ENCODE measurements around the gene ROBO4. TPM values are rescaled to one million over a fixed set of nuclear protein-coding genes. Genes with fewer than 3 reads are reported as not detected.

ROBO4 gene
- total RNA-seq, 1 donor from 2014 or later, result not detected

- DNase-seq (no peak), ATAC-seq (ENCODE audit: low read depth) (no peak)
- Mint-ChIP-seq H3K27me3 (peaks cover 84% of the 10 kb centered on the region), H3K9me3 (no peaks in the 10 kb centered on the region), H3K27ac (no peak overlapping the region), H3K4me3 (no peak overlapping the region), H3K36me3 (ENCODE audit: low read depth) (no peaks in the 10 kb centered on the region), H3K4me1 (no peaks in the 10 kb centered on the region)
- TF ChIP-seq, protein P1, sequence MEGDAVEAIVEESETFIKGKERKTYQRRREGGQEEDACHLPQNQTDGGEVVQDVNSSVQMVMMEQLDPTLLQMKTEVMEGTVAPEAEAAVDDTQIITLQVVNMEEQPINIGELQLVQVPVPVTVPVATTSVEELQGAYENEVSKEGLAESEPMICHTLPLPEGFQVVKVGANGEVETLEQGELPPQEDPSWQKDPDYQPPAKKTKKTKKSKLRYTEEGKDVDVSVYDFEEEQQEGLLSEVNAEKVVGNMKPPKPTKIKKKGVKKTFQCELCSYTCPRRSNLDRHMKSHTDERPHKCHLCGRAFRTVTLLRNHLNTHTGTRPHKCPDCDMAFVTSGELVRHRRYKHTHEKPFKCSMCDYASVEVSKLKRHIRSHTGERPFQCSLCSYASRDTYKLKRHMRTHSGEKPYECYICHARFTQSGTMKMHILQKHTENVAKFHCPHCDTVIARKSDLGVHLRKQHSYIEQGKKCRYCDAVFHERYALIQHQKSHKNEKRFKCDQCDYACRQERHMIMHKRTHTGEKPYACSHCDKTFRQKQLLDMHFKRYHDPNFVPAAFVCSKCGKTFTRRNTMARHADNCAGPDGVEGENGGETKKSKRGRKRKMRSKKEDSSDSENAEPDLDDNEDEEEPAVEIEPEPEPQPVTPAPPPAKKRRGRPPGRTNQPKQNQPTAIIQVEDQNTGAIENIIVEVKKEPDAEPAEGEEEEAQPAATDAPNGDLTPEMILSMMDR (IDR thresholded peaks at IDR 0.05), result no peak
- intact Hi-C loops (cut with micrococcal nuclease), result no loop called here
- ChIA-PET CTCF (no interaction called here), POLR2A (interaction anchor here (0.7 kb wide), 1 partner anchor 477 kb away, joined by 3 read pairs; no protein-coding TSS in a partner anchor)
Measured at GRCh38 chr11:124846070-124846673, 51.5 kb downstream of the ROBO4 start.

- peaks cover 5% of the 10 kb centered on the region for H3K4me1 Mint-ChIP-seq
- TF ChIP-seq, protein P1 (IDR thresholded peaks at IDR 0.05), result no peak
- no peak overlapping the region for H3K27ac Mint-ChIP-seq
- CTCF ChIA-PET, result interaction anchor here (1.1 kb wide), 1 partner anchor 51 kb away, joined by 3 read pairs; no protein-coding TSS in a partner anchor
- peaks cover 84% of the 10 kb centered on the region for H3K27me3 Mint-ChIP-seq
- intact Hi-C loops (cut with micrococcal nuclease), result no loop called here
- H3K36me3 Mint-ChIP-seq (ENCODE audit: low read depth), result no peaks in the 10 kb centered on the region
- DNase-seq (no peak), ATAC-seq (ENCODE audit: low read depth) (no peak)
- no peak overlapping the region for H3K4me3 Mint-ChIP-seq
- no peaks in the 10 kb centered on the region for H3K9me3 Mint-ChIP-seq
- POLR2A ChIA-PET, result no interaction called here
Measured at GRCh38 chr11:124844664-124845079, 53.0 kb downstream of the ROBO4 start.

DNA sequence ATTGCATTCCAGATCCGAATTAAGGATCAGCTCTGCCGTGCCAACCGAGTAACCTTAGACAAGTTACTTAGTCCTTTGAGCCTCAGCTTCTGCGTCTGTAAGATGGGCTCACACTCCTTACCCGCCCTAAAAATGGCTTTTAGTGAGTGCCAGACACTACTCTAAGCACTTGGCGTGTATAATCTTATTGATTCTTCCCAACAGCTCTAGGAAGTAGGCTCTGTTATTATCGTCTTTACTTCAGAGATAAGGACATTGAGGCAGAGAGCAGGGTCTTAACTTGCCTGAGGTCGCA lies 54.1 kb downstream of the ROBO4 start:
- ChIA-PET CTCF (no interaction called here), POLR2A (no interaction called here)
- Mint-ChIP-seq H3K27ac (no peak overlapping the region), H3K9me3 (no peaks in the 10 kb centered on the region), H3K4me3 (no peak overlapping the region), H3K27me3 (peaks cover 80% of the 10 kb centered on the region), H3K4me1 (peaks cover 8% of the 10 kb centered on the region), H3K36me3 (ENCODE audit: low read depth) (no peaks in the 10 kb centered on the region)
- intact Hi-C loops (cut with micrococcal nuclease), result no loop called here
- no peak for ATAC-seq (ENCODE audit: low read depth)
- DNase-seq, result no peak
- TF ChIP-seq, protein P1 (IDR thresholded peaks at IDR 0.05), result no peak

- peaks cover 8% of the 10 kb centered on the region for H3K4me1 Mint-ChIP-seq
- intact Hi-C loops (cut with micrococcal nuclease), result no loop called here
- no peak for ATAC-seq (ENCODE audit: low read depth)
- H3K36me3 Mint-ChIP-seq (ENCODE audit: low read depth), result no peaks in the 10 kb centered on the region
- TF ChIP-seq, protein P1 (IDR thresholded peaks at IDR 0.05), result no peak
- no peaks in the 10 kb centered on the region for H3K9me3 Mint-ChIP-seq
- no peak overlapping the region for H3K27ac Mint-ChIP-seq
- CTCF ChIA-PET, result interaction anchor here (1.1 to 1.2 kb wide), 3 partner anchors 24 to 172 kb away, joined by 3 to 4 read pairs (median 3); no protein-coding TSS in a partner anchor
- POLR2A ChIA-PET, result no interaction called here
- no peak for DNase-seq
- H3K27me3 Mint-ChIP-seq, result peaks cover 78% of the 10 kb centered on the region
- no peak overlapping the region for H3K4me3 Mint-ChIP-seq
Measured at GRCh38 chr11:124842305-124842704, 55.4 kb downstream of the ROBO4 start.

- TF ChIP-seq, protein P1 (IDR thresholded peaks at IDR 0.05), result no peak
- no peak overlapping the region for H3K27ac Mint-ChIP-seq
- H3K27me3 Mint-ChIP-seq, result peaks cover 76% of the 10 kb centered on the region
- H3K4me1 Mint-ChIP-seq, result peaks cover 12% of the 10 kb centered on the region
- ChIA-PET CTCF (interaction anchor here (1.1 to 1.2 kb wide), 3 partner anchors 24 to 172 kb away, joined by 3 to 4 read pairs (median 3); no protein-coding TSS in a partner anchor), POLR2A (no interaction called here)
- no peak for ATAC-seq (ENCODE audit: low read depth)
- H3K36me3 Mint-ChIP-seq (ENCODE audit: low read depth), result no peaks in the 10 kb centered on the region
- DNase-seq, result no peak
- no peaks in the 10 kb centered on the region for H3K9me3 Mint-ChIP-seq
- intact Hi-C loops (cut with micrococcal nuclease), result no loop called here
- no peak overlapping the region for H3K4me3 Mint-ChIP-seq
Measured at GRCh38 chr11:124841840-124842239, 55.8 kb downstream of the ROBO4 start.

Data from activated B cell treated with CpG ODN at 0.5 μM for 24 hours (primary cell).